Loucy (cell line): Measurements from ENCODE around the gene RAD50.

Experiments
- EZH2phosphoT487 ChIP-seq: fragments of 200-600 bp; IDR thresholded peaks from 2 replicates; pipeline ENCODE4 v1.6.1; 2018; ENCODE audit warnings: antibody characterized with exemption, mild to moderate bottlenecking, moderate library complexity, borderline replicate concordance
- TF ChIP-seq, protein P1 (sequence below): fragments of 200-600 bp; sonication (generic); conservative IDR thresholded peaks from 2 replicates; pipeline ENCODE4 v1.5.1; 2014; ENCODE audit warnings: mild to moderate bottlenecking, antibody characterized with exemption, low read length

GRCh38 chr5:132528866-132529634 lies 27.7 kb upstream of the RAD50 start:
- TF ChIP-seq, protein P1, sequence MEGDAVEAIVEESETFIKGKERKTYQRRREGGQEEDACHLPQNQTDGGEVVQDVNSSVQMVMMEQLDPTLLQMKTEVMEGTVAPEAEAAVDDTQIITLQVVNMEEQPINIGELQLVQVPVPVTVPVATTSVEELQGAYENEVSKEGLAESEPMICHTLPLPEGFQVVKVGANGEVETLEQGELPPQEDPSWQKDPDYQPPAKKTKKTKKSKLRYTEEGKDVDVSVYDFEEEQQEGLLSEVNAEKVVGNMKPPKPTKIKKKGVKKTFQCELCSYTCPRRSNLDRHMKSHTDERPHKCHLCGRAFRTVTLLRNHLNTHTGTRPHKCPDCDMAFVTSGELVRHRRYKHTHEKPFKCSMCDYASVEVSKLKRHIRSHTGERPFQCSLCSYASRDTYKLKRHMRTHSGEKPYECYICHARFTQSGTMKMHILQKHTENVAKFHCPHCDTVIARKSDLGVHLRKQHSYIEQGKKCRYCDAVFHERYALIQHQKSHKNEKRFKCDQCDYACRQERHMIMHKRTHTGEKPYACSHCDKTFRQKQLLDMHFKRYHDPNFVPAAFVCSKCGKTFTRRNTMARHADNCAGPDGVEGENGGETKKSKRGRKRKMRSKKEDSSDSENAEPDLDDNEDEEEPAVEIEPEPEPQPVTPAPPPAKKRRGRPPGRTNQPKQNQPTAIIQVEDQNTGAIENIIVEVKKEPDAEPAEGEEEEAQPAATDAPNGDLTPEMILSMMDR, result no peak
- no peak for TF ChIP-seq EZH2phosphoT487
